NCI-H2081 (cell line): ENCODE measurements around the gene ZNF484.
"Not testable (repeated sequence)": the region's sequence is repeated elsewhere in the genome, so short reads cannot be mapped to it uniquely, and the experiment has no call there.

Experiments
- DNase-seq, 2 experiments: peaks; one replicate each; lab custom pipeline; 2025; lab: John Stamatoyannopoulos, UW

Gene ZNF484

DNA sequence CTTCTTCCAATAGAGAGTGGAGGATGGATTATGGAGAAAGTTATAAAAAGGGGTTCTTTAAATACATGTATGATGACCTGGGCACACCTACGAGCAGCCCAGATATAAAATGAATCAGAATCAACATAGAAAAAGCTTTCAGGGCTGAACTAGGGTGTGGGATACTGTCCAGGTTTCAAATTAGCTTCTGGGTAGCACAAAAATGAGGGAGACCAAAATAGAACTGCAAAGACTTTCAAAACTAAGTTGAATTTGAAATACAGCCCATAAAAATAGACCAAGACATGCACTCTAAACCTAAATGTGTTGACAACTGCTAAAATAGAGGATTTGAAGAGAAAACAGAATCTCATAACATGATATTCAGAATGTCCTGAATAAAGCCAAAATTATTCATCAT lies 17.0 kb downstream of the ZNF484 start:
- DNase-seq: no peak

DNA sequence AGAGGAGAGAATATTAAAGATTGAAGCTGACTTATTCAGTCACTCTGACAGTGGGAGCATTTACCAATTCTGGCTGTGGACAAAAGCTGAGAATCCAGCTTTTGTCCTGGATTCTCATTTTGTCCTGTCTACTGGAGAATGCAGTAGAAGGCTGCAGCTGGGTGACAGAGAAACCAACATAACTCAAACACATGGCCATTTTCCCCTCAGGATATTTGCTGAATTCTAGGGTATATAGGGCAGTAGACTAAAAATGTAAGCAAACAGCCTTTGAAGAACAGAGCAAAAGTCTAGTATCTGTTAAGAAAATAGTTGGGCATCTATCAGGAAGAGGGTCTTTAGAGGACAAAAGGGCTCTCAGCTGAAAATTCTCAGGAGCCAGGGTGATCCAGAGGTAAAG lies 20.6 kb downstream of the ZNF484 start:
- DNase-seq: no peak

DNA sequence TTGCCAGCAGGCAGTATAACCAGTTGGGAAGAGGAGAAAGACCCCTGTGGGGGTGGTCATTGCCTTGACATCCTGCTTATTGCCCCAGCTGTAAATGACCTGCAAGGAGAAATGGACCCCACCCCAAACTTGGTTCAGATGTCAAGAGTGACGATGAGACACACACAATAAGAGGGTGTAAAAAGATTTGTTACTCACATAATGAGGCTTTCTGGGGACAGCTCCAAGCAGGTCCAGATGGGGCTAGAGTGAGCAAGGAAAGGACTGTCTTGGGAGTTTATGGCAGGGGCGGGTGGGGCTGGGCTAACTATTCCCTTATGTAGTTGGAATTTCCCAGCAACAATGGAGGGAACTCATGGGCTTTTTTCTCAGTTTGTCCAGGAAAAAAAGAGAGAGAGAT lies 24.1 kb downstream of the ZNF484 start:
- DNase-seq: no peak

DNA sequence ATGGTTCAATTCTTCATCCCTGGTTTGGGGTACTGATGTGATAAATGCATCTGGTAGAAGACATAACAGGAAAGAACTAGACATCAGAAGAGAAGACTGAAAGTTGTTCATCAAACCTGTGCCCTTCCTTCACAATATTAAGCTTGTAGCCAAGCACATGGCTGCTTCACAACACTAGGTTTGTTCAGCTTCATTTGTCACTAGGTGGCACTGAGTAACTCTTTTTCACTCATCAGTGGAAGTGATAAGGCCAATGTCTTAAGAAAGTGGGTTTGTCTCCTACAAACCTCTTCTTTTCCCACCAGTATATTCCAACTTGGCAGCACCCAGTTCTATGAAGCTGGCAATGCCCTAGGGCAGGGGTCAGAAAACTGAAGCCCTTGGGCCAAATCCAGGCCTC lies 26.9 kb downstream of the ZNF484 start:
- no peak for DNase-seq

- DNase-seq: not testable (repeated sequence)
Measured at GRCh38 chr9:92848740-92849139, 29.1 kb downstream of the ZNF484 start.

DNA sequence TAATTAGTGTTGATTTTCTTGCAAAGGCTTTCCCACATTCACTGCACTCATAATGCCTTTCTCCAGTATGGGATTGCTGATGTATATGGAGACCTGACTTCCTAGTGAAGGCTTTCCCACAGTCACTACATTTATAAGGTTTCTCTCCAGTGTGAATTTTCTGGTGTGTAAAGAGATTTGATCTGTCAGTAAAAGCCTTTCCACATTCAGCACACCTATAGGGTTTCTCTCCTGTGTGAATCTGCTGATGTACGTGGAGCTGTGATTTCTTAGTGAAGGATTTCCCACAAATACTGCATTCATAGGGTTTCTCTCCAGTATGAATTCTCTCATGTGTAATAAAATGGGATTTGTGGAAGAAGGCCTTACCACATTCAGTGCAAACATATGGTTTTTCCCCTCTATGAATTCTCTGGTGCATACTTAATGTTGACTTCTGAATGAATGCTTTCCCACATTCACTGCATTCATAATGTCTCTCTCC lies 31.1 kb downstream of the ZNF484 start:
- no peak for DNase-seq

- DNase-seq: not testable (repeated sequence)
Measured at GRCh38 chr9:92838411-92838810, 39.4 kb downstream of the ZNF484 start.

GRCh38 chr9:92837191-92837590 lies 40.6 kb downstream of the ZNF484 start:
- no peak for DNase-seq

- DNase-seq: no peak
Measured at GRCh38 chr9:92829420-92829819, 48.4 kb downstream of the ZNF484 start.

GRCh38 chr9:92825065-92825464 lies 52.8 kb downstream of the ZNF484 start:
- DNase-seq: not testable (repeated sequence)

DNA sequence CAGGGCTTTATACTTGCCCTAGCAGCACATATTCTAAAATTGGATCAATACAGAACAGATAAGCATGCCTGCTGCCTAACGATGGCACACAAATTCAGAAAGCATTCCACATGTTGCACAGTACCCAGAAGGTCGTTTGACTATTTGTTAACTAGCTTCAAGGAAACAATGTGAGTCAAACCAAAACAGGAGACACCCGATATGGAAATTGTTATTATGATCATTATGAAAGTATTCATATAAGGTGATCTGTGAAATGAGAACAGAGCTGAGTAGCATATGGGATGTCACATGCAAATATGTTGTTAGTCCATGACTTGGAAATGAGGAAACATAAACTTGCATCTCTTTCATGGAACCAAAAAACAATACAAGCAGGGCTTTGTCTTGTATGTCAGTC lies 56.9 kb downstream of the ZNF484 start:
- no peak for DNase-seq

- not testable (repeated sequence) for DNase-seq
Measured at GRCh38 chr9:92819898-92820297, 57.9 kb downstream of the ZNF484 start.

DNA sequence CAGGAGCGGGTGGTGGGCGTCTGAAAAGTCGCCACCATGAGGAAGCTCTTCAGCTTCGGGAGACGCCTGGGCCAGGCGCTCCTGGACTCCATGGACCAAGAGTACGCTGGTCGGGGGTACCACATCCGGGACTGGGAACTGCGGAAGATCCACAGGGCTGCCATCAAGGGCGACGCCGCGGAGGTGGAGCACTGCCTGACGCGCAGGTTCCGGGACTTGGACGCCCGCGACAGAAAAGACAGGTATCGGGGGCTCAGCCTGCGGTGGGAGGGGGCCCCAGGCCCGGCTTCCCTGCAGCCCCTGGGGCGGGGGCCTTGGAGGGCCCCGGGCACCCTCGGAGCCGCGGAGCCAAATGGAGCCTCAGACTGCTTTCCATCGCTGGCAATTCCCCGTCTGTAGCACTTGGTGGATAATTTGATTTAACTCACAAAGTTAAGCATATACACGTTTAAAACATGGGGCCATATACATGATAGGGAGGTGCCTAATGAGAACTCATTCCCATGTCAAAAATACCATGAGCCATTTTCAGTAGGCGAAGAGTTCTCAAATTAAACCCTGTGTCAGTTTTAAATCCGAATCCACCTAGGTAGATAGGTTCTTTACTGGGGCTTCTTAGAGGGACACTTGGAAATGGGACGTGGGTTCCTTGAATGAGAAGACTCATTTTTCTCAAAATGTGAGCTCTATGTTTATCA lies 68.1 kb downstream of the ZNF484 start:
- DNase-seq: not testable (repeated sequence)

DNA sequence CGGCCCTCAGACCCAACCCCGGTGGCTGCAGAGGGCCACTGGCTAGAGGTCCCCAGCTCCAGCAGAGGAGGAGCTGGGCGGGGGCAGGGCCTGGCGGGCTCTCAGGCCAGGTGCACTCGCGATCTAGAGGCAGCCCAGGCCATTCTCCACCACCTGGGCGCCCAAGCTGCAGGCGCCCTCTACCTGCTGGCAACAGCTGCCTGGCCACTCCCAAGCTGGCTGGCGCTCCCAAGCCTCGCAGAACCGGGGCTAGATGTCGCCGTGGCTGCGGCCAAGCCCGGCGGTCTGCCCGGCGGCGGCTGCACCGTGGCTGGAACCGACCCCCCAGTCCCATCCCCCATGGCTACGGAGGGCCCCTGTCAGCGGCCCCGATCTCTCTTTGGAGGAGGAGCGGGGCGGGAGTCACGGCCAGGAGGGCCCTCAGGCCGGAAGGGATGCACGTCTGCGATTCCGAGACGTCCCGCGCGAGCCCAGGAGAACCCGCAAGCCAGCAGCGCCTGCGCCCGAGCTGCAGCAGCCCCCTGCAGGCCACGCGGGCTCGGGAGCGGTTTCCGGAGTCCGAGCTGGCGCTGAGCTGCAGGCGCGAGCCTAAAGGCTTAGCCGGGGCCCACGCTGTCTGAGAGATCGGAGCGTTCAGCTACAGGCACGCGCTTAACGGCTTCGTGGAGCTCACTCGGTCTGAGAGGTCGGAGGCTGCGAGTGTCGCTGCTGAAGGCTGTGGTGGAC lies 68.9 kb downstream of the ZNF484 start:
- DNase-seq: peak; percentile 61 to 76

GRCh38 chr9:92807757-92808725 lies 69.8 kb downstream of the ZNF484 start:
- peak; percentile 17 to 29 for DNase-seq

DNA sequence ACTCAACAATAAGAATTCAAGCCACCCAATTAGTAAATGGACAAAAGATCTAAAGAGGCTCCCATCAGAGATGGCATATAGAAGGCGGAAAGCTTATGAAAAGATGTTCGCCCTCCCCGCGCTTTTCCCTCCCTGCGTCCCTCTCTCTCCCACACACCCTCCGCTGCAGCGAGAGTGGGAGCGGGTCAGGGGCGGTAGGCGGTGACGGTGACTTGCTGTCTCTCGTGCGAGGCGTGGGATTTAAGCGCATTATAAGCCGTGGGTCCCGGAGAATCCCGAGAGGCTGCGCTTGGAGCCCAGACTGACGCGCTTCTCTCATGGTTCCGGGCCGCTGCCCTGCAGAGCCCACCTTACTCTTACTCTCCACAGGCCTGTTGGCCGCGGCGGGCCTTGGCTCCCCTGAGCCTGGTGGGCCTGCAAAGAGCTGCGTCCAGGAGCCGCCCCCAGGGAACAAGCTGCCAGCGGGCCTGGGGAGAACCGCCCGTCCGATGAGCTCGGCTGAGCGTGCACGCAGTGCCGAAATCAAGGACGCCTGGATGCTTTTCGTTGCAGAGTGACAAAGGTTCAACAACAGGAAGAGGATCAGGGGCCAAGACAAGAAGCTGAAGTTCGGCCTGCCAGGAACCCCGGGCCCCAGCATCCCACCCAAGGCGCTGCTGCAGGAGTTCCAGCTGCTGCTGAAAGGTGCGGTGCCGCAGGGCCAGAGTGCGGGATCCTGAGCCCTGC lies 70.6 kb downstream of the ZNF484 start:
- no peak for DNase-seq

DNA sequence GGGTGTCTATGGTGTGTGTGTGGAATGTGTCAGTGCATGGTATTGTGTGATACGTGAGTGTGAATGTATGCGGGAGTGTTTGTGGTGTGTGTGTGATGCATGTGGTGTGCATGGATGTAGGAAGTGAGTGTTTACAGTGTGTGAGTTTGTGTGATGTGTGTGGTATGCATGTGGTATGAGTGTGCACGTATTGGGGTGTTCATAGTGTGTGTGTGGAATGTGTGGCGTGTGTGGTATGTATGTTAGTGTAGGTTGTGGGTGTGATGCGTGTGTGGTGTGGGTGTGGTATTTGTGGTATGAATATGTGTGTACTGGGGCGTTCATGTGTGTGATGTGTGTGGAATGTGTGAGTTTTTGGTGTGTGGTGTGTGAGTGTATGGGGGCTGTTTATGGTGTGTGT lies 73.1 kb downstream of the ZNF484 start:
- DNase-seq: no peak

DNA sequence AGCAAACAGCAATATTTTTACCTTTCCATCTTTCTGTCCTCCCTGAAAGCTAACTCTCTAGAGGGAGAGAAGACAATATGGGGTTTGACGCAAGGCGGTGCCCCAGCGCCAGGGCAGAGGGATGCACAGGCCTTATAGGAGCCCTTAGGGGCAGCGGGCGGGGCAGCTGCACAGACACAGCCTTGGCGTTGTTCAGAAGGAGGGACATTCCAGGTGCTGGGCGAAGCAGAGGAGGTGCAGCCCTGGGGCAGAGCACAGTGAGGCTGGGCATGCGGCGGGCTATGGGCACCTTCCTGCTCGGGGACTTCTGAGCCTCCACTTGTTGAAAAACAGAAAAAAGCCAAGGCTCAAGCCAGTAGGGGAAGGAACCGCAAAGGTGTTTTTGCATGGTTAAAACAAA lies 79.5 kb downstream of the ZNF484 start:
- no peak for DNase-seq

DNA sequence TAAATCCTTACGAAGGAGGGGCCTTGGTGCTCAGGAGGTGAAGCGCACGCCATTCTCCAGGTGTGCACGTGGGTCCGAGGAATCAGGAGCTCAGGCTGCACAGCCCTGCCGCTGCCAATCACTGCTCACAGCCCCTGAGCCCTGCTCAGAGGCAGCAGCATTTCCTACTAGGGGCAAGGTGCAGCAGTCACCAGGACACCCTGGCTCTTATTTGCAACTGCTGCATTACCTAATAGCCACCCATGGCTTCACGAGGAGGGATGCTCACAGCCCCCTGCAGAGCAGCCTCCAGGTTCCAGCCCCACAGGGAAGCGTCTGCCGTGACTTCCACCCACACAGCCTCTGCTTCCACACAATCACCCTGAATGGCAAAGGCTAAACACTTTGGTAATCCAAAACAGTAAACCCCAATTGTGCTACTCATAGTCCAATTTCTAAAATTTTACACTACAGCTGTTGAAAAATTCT lies 81.5 kb downstream of the ZNF484 start:
- DNase-seq: not testable (repeated sequence)

GRCh38 chr9:92795598-92796336 lies 82.1 kb downstream of the ZNF484 start:
- DNase-seq: no peak
